Lung (tissue), 12 donors: ENCODE results near the gene OGN. TPM values are rescaled to one million over a fixed set of nuclear protein-coding genes. Genes with fewer than 3 reads are reported as not detected.
A peak's percentile ranks its signal among the peaks of the same experiment; 100 is the strongest.

Source experiments
- ATAC-seq: fragments of 200-7000 bp; cut with Tn5 transposase; one replicate; pipeline ENCODE4 v1.9.1; 2020; ENCODE audit warnings: moderate number of reproducible peaks; ENCODE audit not compliant: insufficient read depth, low FRiP score
- DNase-seq, 3 donors: peaks; one replicate each; pipeline ENCODE4 v3.0.0-alpha.2; 2013 to 2017
- H3K27ac ChIP-seq, 2 donors: one replicate each; pipeline ENCODE4 v1.5.1; 2013; ENCODE audit warnings: mild to moderate bottlenecking in 2 of 2, moderate library complexity in 2 of 2, control low read depth in 1 of 2, inconsistent platforms in 1 of 2, low read depth in 1 of 2, low read length in 1 of 2
- H3K27me3 ChIP-seq, 3 donors: one replicate each; pipeline ENCODE4 v1.5.1; 2013; ENCODE audit warnings: low read length in 2 of 3; ENCODE audit not compliant: control insufficient read depth in 3 of 3, insufficient read depth in 3 of 3
- H3K36me3 ChIP-seq, 4 donors: one replicate each; pipeline ENCODE4 v1.5.1; 2013; ENCODE audit warnings: low read length in 4 of 4, mild to moderate bottlenecking in 1 of 4, moderate library complexity in 1 of 4; ENCODE audit not compliant: control insufficient read depth in 4 of 4, insufficient read depth in 4 of 4
- H3K4me1 ChIP-seq, 5 donors: one replicate each; pipeline ENCODE4 v1.5.1; 2013; ENCODE audit warnings: low read length in 5 of 5, mild to moderate bottlenecking in 2 of 5, moderate library complexity in 1 of 5; ENCODE audit not compliant: control insufficient read depth in 5 of 5, insufficient read depth in 5 of 5
- H3K4me3 ChIP-seq: one replicate; pipeline ENCODE4 v1.5.1; 2013; ENCODE audit warnings: mild to moderate bottlenecking, control low read depth, moderate library complexity
- H3K9ac ChIP-seq, 2 donors: one replicate each; pipeline ENCODE4 v1.5.1; 2013; ENCODE audit warnings: low read length in 2 of 2, control low read depth in 1 of 2; ENCODE audit not compliant: insufficient read depth in 1 of 2
- H3K9me3 ChIP-seq, 4 donors: one replicate each; pipeline ENCODE4 v1.5.1; 2013; ENCODE audit warnings: low read length in 3 of 4, mild to moderate bottlenecking in 1 of 4, moderate library complexity in 1 of 4; ENCODE audit not compliant: control insufficient read depth in 4 of 4, insufficient read depth in 3 of 4
- CTCF ChIP-seq: IDR thresholded peaks from 2 replicates; pipeline ENCODE4 v1.5.1; 2012; ENCODE audit warnings: mild to moderate bottlenecking; ENCODE audit errors: control extremely low read depth, extremely low read depth
- WGBS, 2 donors: extraction: QIAGEN DNeasy Blood & Tissue Kit; methylation state at CpG; one replicate each; pipeline ENCODE4 v1.1.7; 2013; 5-methylcytosine and 5-hydroxymethylcytosine counted together
- polyA plus RNA-seq, 2 donors: library from polyadenylated mRNA; stranded (reverse); fragments of 200-250 nt; gene quantifications; one replicate each; pipeline ENCODE4 v1.2.1, GENCODE V29; 2013
- total RNA-seq, 2 donors: library from RNA; depleted of rRNA in 1 of 2; stranded (reverse); fragments of >200 nt in 1 of 2; gene quantifications; one replicate each; pipeline ENCODE4 v1.2.1, GENCODE V29; 2014 to 2021
- donor health status: control.
- donor health status: control.
- donor health status: Bipolar disorder and iron deficiency.
- donor health status: healthy.
- donor health status: DM: yes; HTN: yes; CAD: no.

The OGN gene
- total and polyA plus RNA-seq, 4 donors, result 0.54 to 145 (median 6.8) TPM

- WGBS, 2 donors, result 82 to 99% methylated on average over 3 of the region's 3 CpGs
- no peak for TF ChIP-seq CTCF
- Histone ChIP-seq H3K36me3 (peaks cover 0 to 26% (median 12%) of the 10 kb centered on the region in 4 donors), H3K4me3 (no peak overlapping the region), H3K27me3 (no peaks in the 10 kb centered on the region), H3K27ac (no peak overlapping the region), H3K9me3 (peaks cover 0 to 2% (median 0%) of the 10 kb centered on the region in 4 donors), H3K9ac (no peak overlapping the region), H3K4me1 (peaks cover 0 to 5% (median 0%) of the 10 kb centered on the region in 5 donors)
- no peak for DNase-seq
- ATAC-seq, result no peak
These were observed 6.5 kb downstream of the OGN start for GRCh38 chr9:92397853-92398252.

GRCh38 chr9:92395617-92396016, 8.8 kb downstream of the OGN start:
- H3K27ac ChIP-seq, result no peak overlapping the region
- H3K9ac ChIP-seq, result no peak overlapping the region
- ATAC-seq (no peak), DNase-seq (no peak)
- no peaks in the 10 kb centered on the region for H3K27me3 ChIP-seq
- H3K4me3 ChIP-seq, result no peak overlapping the region
- H3K4me1 ChIP-seq, result no peaks in the 10 kb centered on the region
- H3K9me3 ChIP-seq, result peaks cover 0 to 2% (median 0%) of the 10 kb centered on the region in 4 donors
- WGBS, 2 donors, result 97% methylated on average over 1 of the region's 1 CpG
- peaks cover 0 to 33% (median 13%) of the 10 kb centered on the region in 4 donors for H3K36me3 ChIP-seq
- no peak for TF ChIP-seq CTCF

GRCh38 chr9:92393686-92394085, 10.7 kb downstream of the OGN start:
- no peak for ATAC-seq
- no peak overlapping the region for H3K9ac ChIP-seq
- TF ChIP-seq CTCF, result no peak
- no peak overlapping the region for H3K4me3 ChIP-seq
- H3K9me3 ChIP-seq, result peaks cover 0 to 2% (median 0%) of the 10 kb centered on the region in 4 donors
- H3K27ac ChIP-seq, result no peak overlapping the region
- H3K4me1 ChIP-seq, result no peaks in the 10 kb centered on the region
- peak in 2 of 3 donors; percentile 64 to 67 for DNase-seq
- peaks cover 0 to 33% (median 10%) of the 10 kb centered on the region in 4 donors for H3K36me3 ChIP-seq
- no peaks in the 10 kb centered on the region for H3K27me3 ChIP-seq
- 51 to 71% methylated on average over 1 of the region's 1 CpG for WGBS, 2 donors

- TF ChIP-seq CTCF, result no peak
- H3K36me3 ChIP-seq, result peaks cover 0 to 27% (median 7%) of the 10 kb centered on the region in 4 donors
- H3K9ac ChIP-seq, result no peak overlapping the region
- no peaks in the 10 kb centered on the region for H3K9me3 ChIP-seq
- H3K27me3 ChIP-seq, result no peaks in the 10 kb centered on the region
- no peaks in the 10 kb centered on the region for H3K4me1 ChIP-seq
- no peak overlapping the region for H3K27ac ChIP-seq
- no peak for ATAC-seq
- DNase-seq, result no peak
- whole genome bisulfite sequencing, 2 donors, result 84 to 94% methylated on average over 2 of the region's 2 CpGs
- no peak overlapping the region for H3K4me3 ChIP-seq
These were observed 11.7 kb downstream of the OGN start for GRCh38 chr9:92392690-92393089.
